SH-SY5Y (cell line): ENCODE data around the gene IL16.

Experiments
- GATA2 ChIP-seq: IDR thresholded peaks from 2 replicates; pipeline ENCODE4 v1.6.1; 2011; ENCODE audit warnings: mild to moderate bottlenecking, low read depth, low read length
- GATA3 ChIP-seq: IDR thresholded peaks from 2 replicates; pipeline ENCODE4 v1.6.1; 2011; ENCODE audit warnings: low read depth, mild to moderate bottlenecking, low read length, moderate library complexity

- TF ChIP-seq GATA2 = no peak
- TF ChIP-seq GATA3 = no peak
These were observed 134.9 kb downstream of the IL16 start for GRCh38 chr15:81331600-81331999.
